GM23338 (cell line): ENCODE data around the gene RAD54L. TPM values are rescaled to one million over a fixed set of nuclear protein-coding genes. Genes with fewer than 3 reads are reported as not detected.
"Not testable (repeated sequence)": the region's sequence is repeated elsewhere in the genome, so short reads cannot be mapped to it uniquely, and the experiment has no call there.

Experiments
- ATAC-seq: fragments of 200-7000 bp; cut with Tn5 transposase; 3 replicates; pipeline ENCODE4 v1.9.1; 2020
- DNase-seq: peaks from one replicate; pipeline ENCODE4 v3.0.0-alpha.2; 2015; ENCODE audit warnings: low spot score
- H2AFZ ChIP-seq: fragments of 200-600 bp; sonication (generic); 2 replicates; pipeline ENCODE4 v1.8.0; 2016; ENCODE audit warnings: antibody characterized with exemption, mild to moderate bottlenecking, moderate library complexity
- H3F3A ChIP-seq: fragments of 200-600 bp; sonication (generic); replicated peaks from 2 replicates; pipeline ENCODE4 v1.8.0; 2017; ENCODE audit warnings: antibody characterized with exemption, mixed run types, low read depth
- H3K27ac ChIP-seq: fragments of 200-600 bp; sonication (generic); 2 replicates; pipeline ENCODE4 v1.6.1; 2016; ENCODE audit warnings: low read depth
- H3K27me3 ChIP-seq: fragments of 200-600 bp; sonication (generic); 2 replicates; pipeline ENCODE4 v1.8.0; 2016; ENCODE audit warnings: mild to moderate bottlenecking, mixed run types, moderate library complexity; ENCODE audit not compliant: insufficient read depth
- H3K36me3 ChIP-seq: fragments of 200-600 bp; sonication (generic); 2 replicates; pipeline ENCODE4 v1.8.0; 2016; ENCODE audit warnings: mild to moderate bottlenecking; ENCODE audit not compliant: insufficient read depth
- H3K4me1 ChIP-seq: fragments of 200-600 bp; sonication (generic); 2 replicates; pipeline ENCODE4 v1.8.0; 2016; ENCODE audit warnings: mild to moderate bottlenecking, moderate library complexity; ENCODE audit not compliant: insufficient read depth
- H3K4me2 ChIP-seq: fragments of 200-600 bp; sonication (generic); 2 replicates; pipeline ENCODE4 v1.7.1; 2017; ENCODE audit warnings: mixed run types
- H3K4me3 ChIP-seq: fragments of 200-600 bp; sonication (generic); 2 replicates; pipeline ENCODE4 v1.6.1; 2016; ENCODE audit warnings: mixed run types
- H3K79me2 ChIP-seq: fragments of 200-600 bp; sonication (generic); replicated peaks from 2 replicates; pipeline ENCODE4 v1.8.0; 2017; ENCODE audit warnings: mild to moderate bottlenecking; ENCODE audit not compliant: insufficient read depth
- H3K9me2 ChIP-seq: fragments of 200-600 bp; sonication (generic); 2 replicates; pipeline ENCODE4 v1.8.0; 2017; ENCODE audit not compliant: insufficient read depth
- H4K20me1 ChIP-seq: fragments of 200-600 bp; sonication (generic); replicated peaks from 2 replicates; pipeline ENCODE4 v1.8.0; 2017; ENCODE audit warnings: mild to moderate bottlenecking; ENCODE audit not compliant: insufficient read depth
- H3K27ac Mint-ChIP-seq: 2 replicates; pipeline ENCODE4 v1.8.0; 2020; ENCODE audit warnings: inconsistent platforms, mild to moderate bottlenecking, moderate library complexity, mixed read lengths
- H3K27me3 Mint-ChIP-seq: 3 replicates; pipeline ENCODE4 v1.8.0; 2022; ENCODE audit warnings: low read depth, mild to moderate bottlenecking, moderate library complexity, mixed read lengths, inconsistent platforms; ENCODE audit not compliant: insufficient read depth, poor library complexity
- H3K36me3 Mint-ChIP-seq: 3 replicates; pipeline ENCODE4 v1.8.0; 2021; ENCODE audit warnings: low read depth, mild to moderate bottlenecking, inconsistent platforms, moderate library complexity, mixed read lengths
- H3K4me1 Mint-ChIP-seq: 3 replicates; pipeline ENCODE4 v1.8.0; 2020; ENCODE audit warnings: mild to moderate bottlenecking, inconsistent platforms, mixed read lengths
- H3K4me3 Mint-ChIP-seq: 3 replicates; pipeline ENCODE4 v1.8.0; 2021; ENCODE audit warnings: moderate library complexity, mild to moderate bottlenecking, inconsistent platforms, mixed read lengths
- H3K9me3 Mint-ChIP-seq: 3 replicates; pipeline ENCODE4 v1.8.0; 2020; ENCODE audit warnings: moderate library complexity, mild to moderate bottlenecking, inconsistent platforms, mixed read lengths
- CREB1 ChIP-seq: fragments of 250-450 bp; sonication (Bioruptor Pico); IDR thresholded peaks from 2 replicates; pipeline ENCODE4 v1.5.0; 2020; ENCODE audit warnings: low read depth, mild to moderate bottlenecking, moderate library complexity
- POLR2AphosphoS5 ChIP-seq: IDR thresholded peaks from 2 replicates; pipeline ENCODE4 v1.6.1; 2016; ENCODE audit warnings: antibody characterized with exemption, low read depth
- ZNF331 ChIP-seq: fragments of 250-450 bp; sonication (Bioruptor Pico); IDR thresholded peaks from 2 replicates; pipeline ENCODE4 v1.5.0; 2020; ENCODE audit warnings: low read depth, mild to moderate bottlenecking, moderate library complexity
- polyA plus RNA-seq: library from polyadenylated mRNA; unstranded; fragments of >200 nt; fragmentation: Nextera tagmentation; extraction: Ambion mirVana; gene quantifications from 2 replicates; pipeline ENCODE4 v1.2.1, GENCODE V29; 2016
- total RNA-seq: library from RNA; depleted of rRNA; stranded (reverse); fragments of >200 nt; shearing (Covaris generic); gene quantifications from 2 replicates; pipeline ENCODE4 v1.2.3, GENCODE V29; 2014
- TF ChIP-seq, protein P1 (sequence below), 2 experiments: fragments of 200-600 bp in 1 of 2; sonication (generic) in 1 of 2; conservative IDR thresholded peaks; 2 replicates each; pipeline versions ENCODE4 v1.5.1 to v1.6.1; 2016 to 2017; ENCODE audit warnings: antibody characterized with exemption in 2 of 2, low read depth in 2 of 2, mild to moderate bottlenecking in 2 of 2, moderate library complexity in 1 of 2
- TF ChIP-seq, protein P2 (sequence below): IDR thresholded peaks from one replicate; pipeline ENCODE4 v1.6.1; 2018; ENCODE audit warnings: antibody characterized with exemption; ENCODE audit not compliant: unreplicated experiment

Gene RAD54L
- total and polyA plus RNA-seq, 2 experiments from 2014 or later: 26.4 to 48.1 TPM

DNA sequence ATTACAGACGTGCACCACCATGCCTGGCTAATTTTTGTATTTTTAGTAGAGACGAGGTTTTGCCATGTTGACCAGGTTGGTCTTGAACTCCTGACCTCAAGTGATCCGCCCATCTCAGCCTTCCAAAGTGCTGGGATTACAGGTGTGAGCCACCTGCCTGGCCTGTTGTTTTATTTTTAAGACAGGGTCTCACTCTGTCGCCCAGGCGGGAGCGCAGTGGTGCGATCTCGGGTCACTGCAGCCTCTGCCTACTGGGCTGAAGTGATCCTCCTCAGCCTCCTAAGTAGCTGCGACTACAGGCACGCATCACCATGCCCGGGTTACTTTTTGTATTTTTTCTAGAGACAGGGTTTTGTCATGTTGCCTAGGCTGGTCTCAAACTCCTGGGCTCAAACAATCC, 24.5 kb upstream of the RAD54L start:
- not testable (repeated sequence) for H3F3A ChIP-seq, H3K4me3 ChIP-seq, H2AFZ ChIP-seq, H3K27ac Mint-ChIP-seq, H3K36me3 Mint-ChIP-seq, H3K4me3 Mint-ChIP-seq, H4K20me1 ChIP-seq, H3K79me2 ChIP-seq, H3K9me3 Mint-ChIP-seq, H3K27me3 Mint-ChIP-seq, H3K9me2 ChIP-seq, ATAC-seq, H3K36me3 ChIP-seq, H3K4me2 ChIP-seq, H3K27ac ChIP-seq, H3K27me3 ChIP-seq, DNase-seq
- peaks cover 36% of the 10 kb centered on the region for H3K4me1 Mint-ChIP-seq
- H3K4me1 ChIP-seq: peaks cover 29% of the 10 kb centered on the region

DNA sequence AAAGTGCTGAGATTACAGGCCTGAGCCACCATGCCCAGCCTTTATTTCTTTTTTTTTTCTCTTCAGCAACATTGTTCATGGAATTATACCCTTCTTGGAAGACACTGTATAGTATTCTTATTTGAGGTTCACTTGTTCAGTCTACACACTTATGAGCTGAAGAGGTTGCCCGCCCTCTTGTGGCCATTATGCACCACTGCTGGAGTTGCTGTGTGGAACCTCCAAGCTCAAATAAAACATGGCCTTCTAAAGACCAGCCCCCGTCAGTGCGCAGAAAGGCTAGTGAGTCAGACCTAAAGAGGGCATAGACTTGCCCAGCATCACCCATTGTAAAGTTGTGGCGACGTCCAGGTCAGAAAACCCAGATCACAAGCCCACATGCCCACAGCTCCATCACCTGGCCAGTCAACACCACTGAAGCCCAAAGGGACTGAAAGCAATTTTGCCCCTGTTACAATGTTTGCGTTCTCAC, 24.1 kb upstream of the RAD54L start:
- H3K36me3 Mint-ChIP-seq: no peaks in the 10 kb centered on the region; the same call in 2 of the 3 replicates
- Histone ChIP-seq H4K20me1 (no peaks in the 10 kb centered on the region), H3K36me3 (no peaks in the 10 kb centered on the region), H3K4me3 (no peak overlapping the region), H3K27me3 (no peaks in the 10 kb centered on the region), H3K27ac (0 out of 2 replicates have a peak overlapping the region, but pooled peaks have one; percentile 62), H3F3A (0 out of 2 replicates have a peak, but pooled peaks cover 6% of the 10 kb centered on the region), H3K4me1 (peaks cover 29% of the 10 kb centered on the region), H3K4me2 (peak overlapping the region; percentile 35; the same call in 1 of the 2 replicates), H3K9me2 (0 out of 2 replicates have a peak, but pooled peaks cover 6% of the 10 kb centered on the region), H3K79me2 (no peaks in the 10 kb centered on the region), H2AFZ (0 out of 2 replicates have a peak overlapping the region, but pooled peaks have one; percentile 11)
- H3K9me3 Mint-ChIP-seq: no peaks in the 10 kb centered on the region
- peak overlapping the region; percentile 66; the same call in 1 of the 2 replicates for H3K27ac Mint-ChIP-seq
- peaks cover 9% of the 10 kb centered on the region for H3K27me3 Mint-ChIP-seq
- ATAC-seq (peak; percentile 90), DNase-seq (peak; percentile 94)
- 0 out of 3 replicates have a peak overlapping the region, but pooled peaks have one; percentile 18 for H3K4me3 Mint-ChIP-seq
- TF ChIP-seq ZNF331 (CRISPR knock-in tag) (no peak), CREB1 (CRISPR knock-in tag) (no peak), POLR2AphosphoS5 (no peak)
- TF ChIP-seq, protein P1, sequence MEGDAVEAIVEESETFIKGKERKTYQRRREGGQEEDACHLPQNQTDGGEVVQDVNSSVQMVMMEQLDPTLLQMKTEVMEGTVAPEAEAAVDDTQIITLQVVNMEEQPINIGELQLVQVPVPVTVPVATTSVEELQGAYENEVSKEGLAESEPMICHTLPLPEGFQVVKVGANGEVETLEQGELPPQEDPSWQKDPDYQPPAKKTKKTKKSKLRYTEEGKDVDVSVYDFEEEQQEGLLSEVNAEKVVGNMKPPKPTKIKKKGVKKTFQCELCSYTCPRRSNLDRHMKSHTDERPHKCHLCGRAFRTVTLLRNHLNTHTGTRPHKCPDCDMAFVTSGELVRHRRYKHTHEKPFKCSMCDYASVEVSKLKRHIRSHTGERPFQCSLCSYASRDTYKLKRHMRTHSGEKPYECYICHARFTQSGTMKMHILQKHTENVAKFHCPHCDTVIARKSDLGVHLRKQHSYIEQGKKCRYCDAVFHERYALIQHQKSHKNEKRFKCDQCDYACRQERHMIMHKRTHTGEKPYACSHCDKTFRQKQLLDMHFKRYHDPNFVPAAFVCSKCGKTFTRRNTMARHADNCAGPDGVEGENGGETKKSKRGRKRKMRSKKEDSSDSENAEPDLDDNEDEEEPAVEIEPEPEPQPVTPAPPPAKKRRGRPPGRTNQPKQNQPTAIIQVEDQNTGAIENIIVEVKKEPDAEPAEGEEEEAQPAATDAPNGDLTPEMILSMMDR (conservative IDR thresholded peaks at IDR 0.05; ENCODE audit: low read depth in 2 of 2): peak; percentile 90 to 100
- TF ChIP-seq, protein P2, sequence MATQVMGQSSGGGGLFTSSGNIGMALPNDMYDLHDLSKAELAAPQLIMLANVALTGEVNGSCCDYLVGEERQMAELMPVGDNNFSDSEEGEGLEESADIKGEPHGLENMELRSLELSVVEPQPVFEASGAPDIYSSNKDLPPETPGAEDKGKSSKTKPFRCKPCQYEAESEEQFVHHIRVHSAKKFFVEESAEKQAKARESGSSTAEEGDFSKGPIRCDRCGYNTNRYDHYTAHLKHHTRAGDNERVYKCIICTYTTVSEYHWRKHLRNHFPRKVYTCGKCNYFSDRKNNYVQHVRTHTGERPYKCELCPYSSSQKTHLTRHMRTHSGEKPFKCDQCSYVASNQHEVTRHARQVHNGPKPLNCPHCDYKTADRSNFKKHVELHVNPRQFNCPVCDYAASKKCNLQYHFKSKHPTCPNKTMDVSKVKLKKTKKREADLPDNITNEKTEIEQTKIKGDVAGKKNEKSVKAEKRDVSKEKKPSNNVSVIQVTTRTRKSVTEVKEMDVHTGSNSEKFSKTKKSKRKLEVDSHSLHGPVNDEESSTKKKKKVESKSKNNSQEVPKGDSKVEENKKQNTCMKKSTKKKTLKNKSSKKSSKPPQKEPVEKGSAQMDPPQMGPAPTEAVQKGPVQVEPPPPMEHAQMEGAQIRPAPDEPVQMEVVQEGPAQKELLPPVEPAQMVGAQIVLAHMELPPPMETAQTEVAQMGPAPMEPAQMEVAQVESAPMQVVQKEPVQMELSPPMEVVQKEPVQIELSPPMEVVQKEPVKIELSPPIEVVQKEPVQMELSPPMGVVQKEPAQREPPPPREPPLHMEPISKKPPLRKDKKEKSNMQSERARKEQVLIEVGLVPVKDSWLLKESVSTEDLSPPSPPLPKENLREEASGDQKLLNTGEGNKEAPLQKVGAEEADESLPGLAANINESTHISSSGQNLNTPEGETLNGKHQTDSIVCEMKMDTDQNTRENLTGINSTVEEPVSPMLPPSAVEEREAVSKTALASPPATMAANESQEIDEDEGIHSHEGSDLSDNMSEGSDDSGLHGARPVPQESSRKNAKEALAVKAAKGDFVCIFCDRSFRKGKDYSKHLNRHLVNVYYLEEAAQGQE: no peak
- peaks cover 36% of the 10 kb centered on the region for H3K4me1 Mint-ChIP-seq
